HepG2 (cell line): ENCODE data around the gene NAV2. TPM values are rescaled to one million over a fixed set of nuclear protein-coding genes. Genes with fewer than 3 reads are reported as not detected.

ENCODE experiments used
- ATAC-seq: fragments of 200-7000 bp; cut with Tn5 transposase; 3 replicates; pipeline ENCODE4 v1.9.1; 2020; ENCODE audit warnings: mild to moderate bottlenecking, moderate library complexity
- BruUV-seq: library from RNA; stranded (reverse); fragments of 400-500 nt; replicated peaks from 2 replicates; lab custom pipeline; 2021; lab: Mats Ljungman, UMichigan
- CTCF ChIA-PET: fragments of 300-600 bp; formaldehyde crosslinking; extraction: SDS; loops from one replicate; lab custom pipeline; 2021; ENCODE audit warnings: low total read pairs, inconsistent platforms, low intra/inter-chr PET ratio; lab: Yijun Ruan, JAX
- POLR2A ChIA-PET: fragments of 350-600 bp; sonication (Branson Sonifier 250); formaldehyde crosslinking; loops from one replicate; lab custom pipeline; 2020; ENCODE audit warnings: antibody characterized with exemption, inconsistent platforms; lab: Yijun Ruan, JAX
- DNase-seq: peaks from one replicate; pipeline ENCODE4 v3.0.0-alpha.2; 2015; ENCODE audit warnings: low spot score
- FAIRE-seq: peaks from 3 replicates; lab custom pipeline; 2011; peaks lifted over from hg19 to GRCh38; lab: Jason Lieb, UNC
- H2AFZ ChIP-seq: one replicate; pipeline ENCODE4 v1.6.1; 2011; ENCODE audit warnings: low read length, inconsistent platforms
- H3K27ac ChIP-seq: fragments of 300-600 bp; 3 replicates; pipeline ENCODE4 v1.8.0; 2011; ENCODE audit warnings: mixed run types, mild to moderate bottlenecking, mixed read lengths, low read length, inconsistent platforms; ENCODE audit not compliant: insufficient read depth; ENCODE audit errors: extremely low read length
- H3K27me3 ChIP-seq, 2 experiments: fragments of 200-600 bp in 1 of 2; 2 replicates in 1 of 2; 3 replicates in 1 of 2; pipeline versions ENCODE4 v1.6.0 to v1.8.0; 2011; ENCODE audit warnings: low read length in 2 of 2, mild to moderate bottlenecking in 2 of 2, moderate library complexity in 2 of 2, inconsistent platforms in 1 of 2; ENCODE audit not compliant: insufficient read depth in 2 of 2, control insufficient read depth in 1 of 2
- H3K36me3 ChIP-seq, 2 experiments: fragments of 200-600 bp in 1 of 2; replicated peaks in 1 of 2; 2 replicates in 1 of 2; 3 replicates in 1 of 2; pipeline versions ENCODE4 v1.5.1 to v1.8.0; 2011; ENCODE audit warnings: low read length in 2 of 2, inconsistent platforms in 1 of 2; ENCODE audit not compliant: insufficient read depth in 2 of 2, control insufficient read depth in 1 of 2
- H3K4me1 ChIP-seq: 2 replicates; pipeline ENCODE4 v1.5.1; 2012; ENCODE audit warnings: low read length, inconsistent platforms; ENCODE audit not compliant: insufficient read depth
- H3K4me2 ChIP-seq: 2 replicates; pipeline ENCODE4 v1.6.0; 2011; ENCODE audit warnings: low read depth, low read length, inconsistent platforms
- H3K4me3 ChIP-seq, 3 experiments: fragments of 200-600 bp in 1 of 3; sonication (generic), shearing (Covaris generic) in 1 of 3; replicated peaks in 1 of 3; 2 replicates each; pipeline ENCODE4 v1.5.1; 2011 to 2016; ENCODE audit warnings: low read length in 3 of 3, inconsistent platforms in 2 of 3, low read depth in 2 of 3, mild to moderate bottlenecking in 2 of 3, control low read depth in 1 of 3, mixed read lengths in 1 of 3; ENCODE audit not compliant: insufficient read depth in 1 of 3
- H3K79me2 ChIP-seq: one replicate; pipeline ENCODE4 v1.6.1; 2011; ENCODE audit warnings: low read length, inconsistent platforms; ENCODE audit not compliant: insufficient read depth
- H3K9ac ChIP-seq: 2 replicates; pipeline ENCODE4 v1.6.0; 2011; ENCODE audit warnings: mild to moderate bottlenecking, low read depth, low read length, inconsistent platforms; ENCODE audit not compliant: insufficient read depth
- H3K9me3 ChIP-seq: 2 replicates; pipeline ENCODE4 v1.5.1; 2012; ENCODE audit warnings: mild to moderate bottlenecking, low read length
- H4K20me1 ChIP-seq: 2 replicates; pipeline ENCODE4 v1.6.0; 2011; ENCODE audit warnings: inconsistent platforms, mild to moderate bottlenecking, low read length, moderate library complexity; ENCODE audit not compliant: insufficient read depth
- CC2D1A ChIP-seq: sonication (generic); formaldehyde crosslinking; IDR thresholded peaks from 2 replicates; pipeline ENCODE4 v1.8.1; 2023; ENCODE audit warnings: mild to moderate bottlenecking, missing genetic modification reagents
- GFI1 ChIP-seq: sonication (generic); formaldehyde crosslinking; IDR thresholded peaks from 2 replicates; pipeline ENCODE4 v1.5.0; 2020; ENCODE audit warnings: missing genetic modification reagents, mild to moderate bottlenecking, borderline replicate concordance
- HMGXB3 ChIP-seq: sonication (generic); formaldehyde crosslinking; IDR thresholded peaks from 2 replicates; pipeline ENCODE4 v1.4.0; 2020; ENCODE audit warnings: missing genetic modification reagents, borderline replicate concordance
- MEIS1 ChIP-seq: sonication (generic); formaldehyde crosslinking; IDR thresholded peaks from 2 replicates; pipeline ENCODE4 v1.9.0; 2021; ENCODE audit warnings: mild to moderate bottlenecking, missing genetic modification reagents, moderate library complexity, borderline replicate concordance
- TRIM22 ChIP-seq: fragments of 450-650 bp; IDR thresholded peaks from 2 replicates; pipeline ENCODE4 v1.6.1; 2017
- ZNF274 ChIP-seq: sonication (generic); formaldehyde crosslinking; IDR thresholded peaks from 2 replicates; pipeline ENCODE4 v1.5.1; 2020; ENCODE audit warnings: mild to moderate bottlenecking, missing genetic modification reagents
- ZNF350 ChIP-seq: sonication (generic); formaldehyde crosslinking; IDR thresholded peaks from 2 replicates; pipeline ENCODE4 v1.4.0; 2020; ENCODE audit warnings: mild to moderate bottlenecking, low read depth, missing genetic modification reagents, borderline replicate concordance
- ZNF574 ChIP-seq: sonication (generic); formaldehyde crosslinking; IDR thresholded peaks from 2 replicates; pipeline ENCODE4 v1.4.0; 2020; ENCODE audit warnings: missing genetic modification reagents
- WGBS: methylation state at CpG from one replicate; pipeline ENCODE4 v1.1.6; 2017; ENCODE audit warnings: low lambda C conversion rate; 5-methylcytosine and 5-hydroxymethylcytosine counted together
- in situ Hi-C: cut with HindIII; loops from 2 replicates; pipeline ENCODE4 v1.10.0; 2017; ENCODE audit warnings: low pct_unique_long_range_greater_than_20kb; ENCODE audit not compliant: extremely low pct_ligation_motif_present
- intact Hi-C: fragments of 100-400 bp; cut with micrococcal nuclease; formaldehyde crosslinking; loops from one replicate; pipeline ENCODE4 v1.10.0; 2022; ENCODE audit not compliant: unreplicated experiment
- polyA plus RNA-seq, 8 experiments: library from polyadenylated mRNA; depleted of rRNA in 3 of 8; stranded (reverse) in 7 of 8; unstranded in 1 of 8; fragments of >200 nt; fragmentation: Illumina TruSeq in 4 of 8; extraction: Trizol in 4 of 8; gene quantifications; 2 replicates each; pipeline versions ENCODE4 v1.2.1 to v1.2.3, GENCODE V29; 2011 to 2016; ENCODE audit warnings: low read depth in 4 of 8, missing spikeins in 1 of 8, mixed read lengths in 1 of 8; ENCODE audit not compliant: insufficient read depth in 1 of 8
- total RNA-seq, 5 experiments: library from RNA; depleted of rRNA; stranded (reverse); fragments of >200 nt; fragmentation: Illumina TruSeq; extraction: Trizol; gene quantifications; 2 replicates each; pipeline ENCODE4 v1.2.3, GENCODE V29; 2016; ENCODE audit warnings: low read depth in 1 of 5

NAV2 gene
- total and polyA plus RNA-seq, 2 of the 13 experiments (the other 11 are each of a cell fraction or from before 2014, with no cell fraction given) = 9.3 to 34.6 TPM

- intact Hi-C loops = no loop called here
- TF ChIP-seq ZNF274 (CRISPR knock-in tag) (no peak), ZNF350 (no peak), CC2D1A (CRISPR knock-in tag) (no peak), HMGXB3 (CRISPR knock-in tag) (no peak), MEIS1 (CRISPR knock-in tag) (no peak), ZNF574 (CRISPR knock-in tag) (no peak), GFI1 (CRISPR knock-in tag) (no peak), TRIM22 (no peak)
- Histone ChIP-seq H3K9ac (peak overlapping the region; percentile 76; the same call in 1 of the 2 replicates), H3K79me2 (peaks cover 62% of the 10 kb centered on the region), H3K4me2 (peak overlapping the region; percentile 73; the same call in 1 of the 2 replicates), H4K20me1 (no peaks in the 10 kb centered on the region), H3K4me3 (peak overlapping the region in 1 of 3 experiments; percentile 53; a peak in 1 of 6 replicates), H3K27me3 (no peaks in the 10 kb centered on the region), H3K4me1 (peaks cover 80% of the 10 kb centered on the region), H3K27ac (peak overlapping the region; percentile 72), H2AFZ (no peak overlapping the region), H3K36me3 (peaks cover 4 to 10% of the 10 kb centered on the region in 2 experiments; a peak in 4 of 5 replicates), H3K9me3 (no peaks in the 10 kb centered on the region)
- ATAC-seq (no peak), DNase-seq (no peak), FAIRE-seq (no peak)
- WGBS = 89% methylated on average over 1 of the region's 1 CpG
- in situ Hi-C loops = no loop called here
- BruUV-seq = no TSS peak
- POLR2A ChIA-PET = interaction anchor here (1.2 to 8.4 kb wide), 7 partner anchors 10 to 70 kb away, joined by 3 to 107 read pairs (median 24); no protein-coding TSS in a partner anchor
- CTCF ChIA-PET = no interaction called here
Observed at GRCh38 chr11:19980388-19980787, 267.8 kb downstream of the NAV2 start.
